Keratinocyte (primary cell): ENCODE data around the gene TSSC4.

Source experiments
- EZH2 ChIP-seq: IDR thresholded peaks from one replicate; pipeline ENCODE4 v1.6.1; 2012; ENCODE audit warnings: inconsistent platforms, mild to moderate bottlenecking, low read length, moderate library complexity
- TF ChIP-seq, protein P1 (sequence below), 3 experiments: IDR thresholded peaks in 1 of 3; conservative IDR thresholded peaks in 1 of 3; optimal IDR thresholded peaks in 1 of 3; 2 replicates in 2 of 3; 3 replicates in 1 of 3; pipeline versions ENCODE3 to v1.5.1; 2011; ENCODE audit warnings: low read length in 3 of 3, mild to moderate bottlenecking in 3 of 3, moderate library complexity in 2 of 3, control low read depth in 1 of 3, inconsistent platforms in 1 of 3; ENCODE audit not compliant: insufficient read depth in 2 of 3; ENCODE audit errors: extremely low read depth in 1 of 3

DNA sequence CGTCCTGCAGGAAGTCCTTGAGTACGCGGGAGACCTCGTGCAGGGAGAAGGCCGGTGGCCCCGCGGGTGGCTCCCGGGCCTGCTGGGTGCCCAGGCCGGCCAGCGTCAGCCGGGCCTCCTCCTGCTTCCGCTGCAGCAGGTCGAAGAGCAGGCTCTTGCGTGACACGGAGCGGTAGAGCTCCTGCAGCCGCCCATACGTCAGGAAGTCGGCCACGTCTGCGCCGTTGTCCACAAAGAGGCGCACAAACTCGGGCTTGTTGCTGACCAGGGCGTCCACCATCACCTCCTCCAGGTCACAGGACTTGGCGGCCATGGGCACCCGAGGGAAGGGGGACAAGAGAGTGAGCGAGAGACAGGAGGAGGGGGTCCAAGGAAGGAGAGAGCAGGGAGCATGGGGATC lies 14.6 kb downstream of the TSSC4 start:
- TF ChIP-seq, protein P1, sequence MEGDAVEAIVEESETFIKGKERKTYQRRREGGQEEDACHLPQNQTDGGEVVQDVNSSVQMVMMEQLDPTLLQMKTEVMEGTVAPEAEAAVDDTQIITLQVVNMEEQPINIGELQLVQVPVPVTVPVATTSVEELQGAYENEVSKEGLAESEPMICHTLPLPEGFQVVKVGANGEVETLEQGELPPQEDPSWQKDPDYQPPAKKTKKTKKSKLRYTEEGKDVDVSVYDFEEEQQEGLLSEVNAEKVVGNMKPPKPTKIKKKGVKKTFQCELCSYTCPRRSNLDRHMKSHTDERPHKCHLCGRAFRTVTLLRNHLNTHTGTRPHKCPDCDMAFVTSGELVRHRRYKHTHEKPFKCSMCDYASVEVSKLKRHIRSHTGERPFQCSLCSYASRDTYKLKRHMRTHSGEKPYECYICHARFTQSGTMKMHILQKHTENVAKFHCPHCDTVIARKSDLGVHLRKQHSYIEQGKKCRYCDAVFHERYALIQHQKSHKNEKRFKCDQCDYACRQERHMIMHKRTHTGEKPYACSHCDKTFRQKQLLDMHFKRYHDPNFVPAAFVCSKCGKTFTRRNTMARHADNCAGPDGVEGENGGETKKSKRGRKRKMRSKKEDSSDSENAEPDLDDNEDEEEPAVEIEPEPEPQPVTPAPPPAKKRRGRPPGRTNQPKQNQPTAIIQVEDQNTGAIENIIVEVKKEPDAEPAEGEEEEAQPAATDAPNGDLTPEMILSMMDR (optimal IDR thresholded peaks at IDR 0.05 in 1 of 3, IDR thresholded peaks at IDR 0.05 in 1 of 3, conservative IDR thresholded peaks at IDR 0.05 in 1 of 3; ENCODE audit: extremely low read depth in 1 of 3, insufficient read depth in 2 of 3, low read length in 3 of 3): no peak
- no peak for TF ChIP-seq EZH2
